Astrocyte (in vitro differentiated cells and primary cell): Measurements from ENCODE around the gene SERPINA1.

Experiments
- CTCF ChIP-seq: IDR thresholded peaks from 2 replicates; pipeline ENCODE4 v1.5.1; 2011; ENCODE audit warnings: low read depth, mild to moderate bottlenecking, inconsistent platforms, low read length, moderate library complexity; ENCODE audit not compliant: insufficient read depth
- EZH2 ChIP-seq: IDR thresholded peaks from 2 replicates; pipeline ENCODE4 v1.6.1; 2012; ENCODE audit warnings: mild to moderate bottlenecking, low read length, inconsistent platforms; ENCODE audit not compliant: insufficient read depth

DNA sequence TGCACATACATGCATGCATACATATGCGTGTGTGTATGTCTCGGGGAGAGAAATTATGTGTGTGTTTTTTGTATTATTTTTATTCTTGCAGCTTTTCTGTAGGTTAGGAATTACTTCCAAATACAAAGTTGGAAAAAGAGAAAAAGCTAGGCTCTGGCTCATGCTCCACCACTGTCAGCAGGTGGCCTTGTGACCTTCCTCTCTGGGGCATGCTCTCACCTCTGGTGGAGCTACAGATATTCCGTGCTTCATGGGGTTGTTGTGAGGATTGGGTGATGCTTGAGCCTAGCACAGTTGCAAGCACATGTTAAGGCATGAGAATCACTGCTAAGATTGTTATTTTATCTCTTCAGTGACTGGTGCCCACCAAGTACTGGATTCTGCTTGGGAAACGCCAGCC is 58.5 kb downstream of the SERPINA1 start:
- TF ChIP-seq CTCF (no peak), EZH2 (no peak)
